NCI-H2171 treated with DMSO at 0.1 percent for 48 hours (cell line): Measurements from ENCODE around the gene DYNLT1.
"Not testable (repeated sequence)": the region's sequence is repeated elsewhere in the genome, so short reads cannot be mapped to it uniquely, and the experiment has no call there.

ENCODE experiments used
- DNase-seq: peaks from one replicate; lab custom pipeline; 2025; lab: John Stamatoyannopoulos, UW

The DYNLT1 gene

DNA sequence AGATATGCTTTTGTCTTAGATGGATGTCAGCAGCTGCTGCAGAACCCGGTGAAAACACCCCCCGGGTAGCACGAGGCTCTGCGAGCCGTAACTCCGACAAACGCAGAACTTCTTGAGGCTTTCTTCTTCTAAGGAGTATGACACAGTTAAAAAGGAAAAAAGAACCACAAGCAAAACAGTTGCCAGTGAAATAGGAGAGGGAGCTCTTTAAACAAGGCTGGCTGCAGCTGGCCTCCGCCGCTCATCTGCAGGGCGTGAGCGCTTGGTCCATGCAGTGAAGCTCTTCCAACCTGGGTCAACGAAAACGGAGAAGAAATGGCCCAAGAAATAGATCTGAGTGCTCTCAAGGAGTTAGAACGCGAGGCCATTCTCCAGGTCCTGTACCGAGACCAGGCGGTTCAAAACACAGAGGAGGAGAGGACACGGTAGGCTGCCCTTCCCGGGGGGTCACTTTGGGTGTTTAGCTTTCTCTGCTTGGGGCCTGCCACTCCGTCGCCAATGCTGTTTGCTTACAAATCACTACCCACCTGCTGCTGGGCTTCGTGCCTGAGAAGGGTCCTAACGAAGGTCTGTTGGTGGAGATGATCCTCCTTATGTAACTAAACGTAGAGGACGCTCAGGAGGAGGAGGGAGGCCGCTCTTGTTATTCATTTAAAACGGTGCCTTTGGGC, 18.5 kb upstream of the DYNLT1 start:
- peak; percentile 74 for DNase-seq

DNA sequence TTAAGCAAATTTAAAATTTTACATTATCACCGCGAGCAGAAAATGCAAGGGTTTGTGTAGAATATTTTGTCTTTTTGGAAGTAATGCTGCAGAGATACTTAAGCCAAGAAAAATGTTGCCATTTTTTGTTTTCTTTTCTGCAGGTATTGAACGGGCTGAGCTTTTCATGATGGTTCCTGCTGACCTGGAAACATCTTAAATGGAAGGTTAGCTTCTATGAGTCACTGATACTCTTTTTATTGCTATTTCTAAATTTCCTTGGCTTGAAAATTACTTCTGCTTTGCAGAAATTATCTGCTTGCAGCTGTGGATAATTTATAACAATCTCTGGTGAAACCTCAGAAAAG, 18.0 kb upstream of the DYNLT1 start:
- no peak for DNase-seq

DNA sequence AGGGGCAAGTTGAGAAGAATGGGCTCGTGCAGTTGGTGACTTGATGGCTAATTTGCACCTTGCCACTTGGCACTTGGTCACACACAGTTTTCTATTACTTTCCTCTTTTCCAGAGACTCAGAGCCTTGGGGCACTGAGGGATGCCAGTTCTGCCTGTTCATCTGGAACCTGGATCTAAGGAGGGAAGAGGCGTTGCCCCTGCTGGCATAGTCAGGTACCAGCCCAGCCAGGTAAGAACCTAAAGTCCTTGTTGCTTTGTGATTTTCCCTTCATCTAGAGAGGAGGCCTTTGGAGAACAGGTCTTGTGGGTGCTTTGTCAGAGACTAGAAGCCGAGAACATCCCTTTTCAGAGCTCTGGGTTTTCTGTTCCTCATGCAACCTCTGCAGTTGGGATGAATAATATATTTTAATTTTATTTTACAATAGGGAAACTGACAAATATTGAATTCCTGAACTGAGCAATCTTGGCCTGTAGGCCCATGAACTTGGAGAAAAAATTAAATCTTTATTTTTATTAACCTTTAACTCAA, 16.7 kb upstream of the DYNLT1 start:
- DNase-seq = no peak

DNA sequence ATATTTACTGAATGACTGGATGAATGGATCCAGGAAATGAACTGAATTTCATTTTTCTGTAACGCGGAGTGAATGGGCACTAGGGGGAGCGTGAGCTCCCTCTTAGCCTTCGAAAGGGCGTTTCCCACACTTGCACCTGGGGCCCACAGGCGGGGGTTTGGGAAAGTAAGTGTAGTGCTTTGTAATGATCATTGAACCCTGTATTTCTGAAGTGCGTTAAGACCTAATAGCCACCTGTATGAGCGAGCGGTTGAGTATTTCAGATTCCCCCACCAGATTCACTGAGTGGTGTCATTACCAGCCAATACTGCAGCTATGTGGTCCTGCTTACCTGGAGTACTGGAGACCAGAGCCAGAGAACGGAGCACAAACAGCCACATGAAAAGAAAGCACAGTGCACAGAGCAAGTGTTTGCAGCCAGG, 15.8 kb upstream of the DYNLT1 start:
- DNase-seq = peak; percentile 53

DNA sequence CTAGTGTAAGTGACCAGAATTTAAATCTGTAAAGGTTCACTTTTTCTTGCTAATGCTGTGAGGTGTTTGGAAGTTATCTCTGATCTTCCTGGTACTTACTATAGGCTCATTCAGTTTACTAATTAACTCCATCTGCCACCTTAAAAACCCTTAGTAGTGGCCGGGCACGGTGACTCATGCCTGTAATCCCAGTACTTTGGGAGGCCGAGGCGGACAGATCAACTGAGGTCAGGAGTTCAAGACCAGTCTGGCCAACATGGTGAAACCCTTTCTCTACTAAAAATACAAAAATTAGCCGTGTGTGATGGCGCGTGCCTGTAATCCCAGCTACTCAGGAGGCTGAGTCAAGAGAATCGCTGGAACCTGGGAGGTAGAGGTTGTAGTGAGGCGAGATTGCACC, 12.4 kb upstream of the DYNLT1 start:
- not testable (repeated sequence) for DNase-seq

DNA sequence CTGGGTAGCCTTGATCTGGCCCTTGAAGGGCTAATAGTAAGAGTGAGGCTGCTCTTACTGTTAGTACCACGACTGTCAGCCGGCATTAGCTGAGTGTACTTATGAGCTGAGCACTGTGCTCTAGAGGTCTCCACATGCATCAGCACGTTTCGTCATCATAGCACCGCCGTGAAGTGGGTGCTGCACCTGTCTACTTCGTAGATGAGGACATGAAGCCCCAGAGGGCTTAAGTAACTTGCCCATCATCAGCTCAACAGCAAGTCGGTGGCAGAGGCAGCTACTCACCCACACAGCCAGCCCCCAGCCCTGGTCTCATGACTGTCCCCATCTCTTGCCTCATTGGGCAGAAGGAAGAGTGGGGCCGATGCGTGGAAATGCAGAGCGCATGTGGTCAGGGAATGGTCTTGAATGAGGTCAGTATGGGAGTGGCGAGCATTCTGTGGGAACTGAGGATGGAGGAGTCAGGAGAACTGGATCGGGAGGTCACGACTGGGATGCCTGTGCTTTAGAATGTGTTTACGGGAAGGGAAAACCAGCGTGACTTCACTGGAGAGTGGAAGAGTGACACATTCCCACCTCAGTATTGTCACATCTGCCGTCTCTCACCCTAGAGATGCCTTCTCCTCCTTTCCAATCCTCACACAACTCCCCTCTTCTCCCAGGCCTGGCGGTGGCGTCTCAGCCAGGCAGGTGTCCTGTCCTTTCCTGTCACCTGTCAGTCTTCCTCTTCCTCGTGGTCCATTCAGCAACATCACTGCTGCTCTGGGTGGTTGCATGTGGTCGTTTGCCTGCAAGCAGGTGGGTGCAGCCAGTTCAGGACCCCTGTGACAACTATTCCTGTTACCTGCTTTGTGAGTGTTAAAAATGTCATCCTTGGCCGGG, 11.3 kb upstream of the DYNLT1 start:
- DNase-seq = peak; percentile 46

DNA sequence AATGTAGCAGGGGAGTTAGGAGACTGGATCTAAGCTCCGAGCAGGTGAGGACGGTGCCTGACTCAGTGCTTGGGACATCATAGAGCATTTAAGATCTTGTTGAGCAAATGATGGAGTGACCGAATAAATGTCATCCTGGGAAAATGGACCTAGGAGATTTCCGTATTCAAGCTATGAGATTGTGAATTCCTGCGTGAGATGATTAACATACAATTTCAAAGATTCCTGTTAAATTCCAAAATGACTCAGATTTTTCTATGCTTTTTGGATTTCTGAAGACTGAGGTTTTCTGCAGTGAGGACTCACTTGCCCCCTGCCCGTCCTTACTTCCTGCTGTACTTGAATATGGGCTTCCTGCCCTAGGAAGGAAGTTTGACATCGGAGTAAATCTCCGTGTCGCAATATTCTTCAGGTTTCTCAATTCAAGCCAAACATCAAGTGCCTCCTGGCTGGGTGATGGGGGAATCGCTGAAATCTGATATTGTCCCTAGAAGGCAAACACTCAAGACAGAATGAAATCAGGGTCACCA, 10.5 kb upstream of the DYNLT1 start:
- peak; percentile 46 for DNase-seq

DNA sequence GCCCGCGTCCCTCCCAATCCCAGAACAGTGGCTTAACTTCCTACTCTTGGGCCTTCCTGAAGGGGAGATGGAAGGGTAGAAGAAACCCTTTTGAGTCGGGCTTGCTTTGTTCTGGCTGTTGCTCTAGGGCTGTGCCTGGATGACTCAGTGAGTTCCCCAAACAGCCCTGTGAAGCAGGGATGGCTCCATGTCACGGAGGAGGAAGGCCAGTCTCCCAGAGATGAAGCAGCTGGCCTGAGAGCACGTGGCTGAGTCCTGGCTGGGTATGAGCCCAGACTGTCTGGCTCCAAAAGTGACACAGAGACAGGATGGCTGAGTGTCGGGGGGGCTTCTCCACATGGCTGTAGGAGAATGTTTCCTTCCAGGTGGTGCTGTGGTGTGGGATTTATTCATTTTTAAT, 10.0 kb upstream of the DYNLT1 start:
- peak; percentile 45 for DNase-seq

DNA sequence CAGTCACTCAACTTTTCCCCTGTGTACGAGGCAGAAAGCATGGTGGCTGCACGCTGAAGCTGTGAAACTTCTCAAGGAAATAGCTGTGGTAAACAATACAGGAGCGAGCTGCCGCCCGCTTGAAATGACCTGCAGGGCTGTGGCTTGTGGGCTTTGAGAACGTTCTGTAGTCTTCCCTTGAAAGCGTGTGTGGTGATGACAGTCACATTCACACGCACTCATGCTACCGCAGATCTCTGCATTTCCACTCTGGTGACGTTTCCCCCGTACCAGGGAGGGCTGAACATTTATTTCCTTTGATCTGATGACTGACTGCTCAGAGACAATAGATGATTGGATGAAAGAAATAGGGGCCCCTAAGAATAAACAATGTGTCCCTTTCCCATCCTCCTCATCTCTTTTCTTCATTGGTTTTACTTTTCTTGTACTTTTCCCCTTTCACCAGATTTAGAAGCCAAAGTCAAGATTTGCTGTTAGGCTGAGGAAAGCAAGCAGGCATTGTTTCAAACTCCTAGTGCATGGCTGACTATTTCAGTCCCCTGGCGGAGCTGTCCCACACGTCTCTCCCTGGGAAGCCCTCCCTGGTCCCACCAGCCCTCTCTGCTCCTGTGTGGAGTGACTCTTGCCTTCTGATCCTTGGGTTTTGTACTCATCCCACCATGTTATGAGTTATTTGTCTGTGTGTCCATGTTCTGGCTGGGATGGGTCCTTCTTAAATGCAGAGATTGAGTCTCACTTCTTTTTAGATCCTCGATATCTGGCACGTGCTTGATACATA, 9.2 kb upstream of the DYNLT1 start:
- no peak for DNase-seq

DNA sequence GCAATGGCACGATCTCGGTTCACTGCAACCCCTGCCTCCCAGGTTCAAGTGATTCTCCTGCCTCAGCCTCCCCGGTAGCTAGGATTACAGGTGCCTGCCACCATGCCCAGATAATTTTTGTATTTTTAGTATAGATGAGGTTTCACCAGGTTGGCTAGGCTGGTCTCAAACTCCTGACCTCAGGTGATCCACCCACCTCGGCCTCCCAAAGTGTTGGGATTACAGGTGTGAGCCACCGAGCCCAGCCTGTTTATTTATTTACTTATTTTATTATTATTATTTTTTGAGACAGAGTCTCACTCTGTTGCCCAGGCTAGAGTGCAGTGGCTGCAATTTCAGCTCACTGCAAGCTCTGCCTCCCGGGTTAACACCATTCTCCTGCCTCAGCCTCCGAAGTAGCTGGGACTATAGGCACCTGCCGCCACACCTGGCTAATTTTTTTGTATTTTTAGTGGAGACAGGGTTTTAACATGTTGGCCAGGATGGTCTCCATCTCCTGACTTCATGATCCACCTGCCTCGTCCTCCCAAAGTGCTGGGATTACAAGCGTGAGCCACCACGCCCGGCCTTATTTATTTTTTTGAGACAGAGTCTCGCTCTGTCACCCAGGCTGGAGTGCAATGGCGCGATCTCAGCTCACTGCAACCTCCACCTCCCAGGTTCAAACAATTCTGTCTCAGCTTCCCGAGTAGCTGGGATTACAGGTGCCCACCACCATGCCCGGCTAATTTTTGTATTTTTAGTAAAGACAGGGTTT, 7.6 kb upstream of the DYNLT1 start:
- not testable (repeated sequence) for DNase-seq

DNA sequence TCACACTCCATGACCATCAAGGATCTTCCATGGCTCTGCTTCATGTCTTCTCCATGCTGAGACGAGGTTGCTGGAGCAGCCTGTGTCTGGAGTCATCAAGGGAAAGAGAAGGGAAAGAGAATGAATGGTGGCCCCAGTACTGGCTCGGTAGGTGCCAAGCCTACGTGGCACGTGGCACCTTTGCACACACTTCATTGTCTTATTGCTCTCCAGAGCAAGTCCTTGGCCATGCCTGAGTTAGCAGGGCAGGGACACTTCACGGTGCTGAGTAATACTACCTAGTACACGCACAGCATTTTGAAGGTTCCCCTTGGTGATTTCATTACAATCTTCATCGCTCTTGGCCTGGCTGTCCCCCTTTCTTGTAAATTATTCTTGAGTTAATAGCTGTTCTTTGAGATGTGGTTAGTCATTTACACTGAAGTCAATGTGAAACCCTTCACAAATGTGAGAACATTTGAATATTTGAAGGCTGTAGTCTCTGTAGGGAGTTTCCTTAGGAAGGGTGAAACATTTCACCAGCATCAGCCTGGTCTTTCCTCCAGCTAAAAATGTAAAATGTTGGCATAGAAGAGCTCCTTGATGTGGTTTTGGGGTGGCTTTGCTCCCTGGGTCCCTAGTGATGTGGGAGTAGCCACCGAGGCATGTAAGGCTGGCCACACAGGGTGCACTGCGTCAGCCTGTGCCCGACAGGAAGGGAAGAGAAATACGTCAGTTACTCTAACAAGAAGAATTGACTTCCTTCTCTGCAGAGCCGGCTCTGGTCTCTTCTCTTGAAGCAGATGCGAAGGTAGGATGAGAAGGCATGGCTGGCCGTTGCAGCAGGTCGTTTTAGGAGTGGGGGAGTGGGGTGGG, 5.0 kb upstream of the DYNLT1 start, which contains the start of gene SYTL3:
TSS of gene SYTL3 (plus strand) at position 766 of the 855 bp plus-strand sequence. CDS start 13,215 bp downstream, outside the sequence.
- no peak for DNase-seq

DNA sequence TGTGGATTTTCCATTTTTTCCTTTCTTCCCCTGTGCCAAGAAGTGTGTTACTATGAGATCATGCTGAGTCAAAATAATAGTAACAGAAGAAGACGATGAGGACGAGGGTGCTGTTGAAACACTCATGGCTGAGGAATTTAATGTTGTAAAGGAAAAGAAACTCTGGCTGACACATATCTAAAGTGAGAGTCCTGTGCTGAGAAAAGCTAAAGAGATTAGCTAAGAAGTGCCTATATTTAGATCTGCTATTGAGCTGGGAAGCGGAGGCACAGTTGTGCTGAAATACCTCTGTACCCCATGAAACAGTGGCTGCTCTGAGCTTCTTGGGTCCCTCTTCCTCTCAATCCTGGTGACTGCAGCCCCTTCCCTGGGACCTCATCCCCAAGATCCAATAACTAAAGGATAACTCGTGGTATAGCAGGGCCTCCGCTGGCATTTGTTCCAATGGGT, 4.2 kb upstream of the DYNLT1 start:
- DNase-seq = no peak

DNA sequence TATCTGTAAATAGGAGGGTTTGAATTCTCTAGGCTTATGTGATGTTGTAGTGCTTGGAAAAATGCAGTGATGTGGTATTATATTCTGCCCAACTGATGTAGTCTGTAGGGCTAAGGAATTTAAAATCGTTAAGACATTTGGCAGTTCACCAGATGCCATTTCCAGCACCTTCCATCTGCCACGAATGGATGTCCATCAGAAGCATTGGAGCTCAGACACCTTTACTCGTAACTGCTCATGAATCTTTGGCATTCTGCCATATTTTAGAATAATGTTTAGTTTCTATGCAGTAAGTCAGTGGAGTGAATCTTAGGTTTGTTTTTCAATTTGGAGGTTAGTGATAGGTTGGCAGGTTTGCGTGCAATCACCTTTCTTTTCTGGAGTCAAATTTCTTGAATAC, 3.0 kb upstream of the DYNLT1 start:
- peak; percentile 38 for DNase-seq

DNA sequence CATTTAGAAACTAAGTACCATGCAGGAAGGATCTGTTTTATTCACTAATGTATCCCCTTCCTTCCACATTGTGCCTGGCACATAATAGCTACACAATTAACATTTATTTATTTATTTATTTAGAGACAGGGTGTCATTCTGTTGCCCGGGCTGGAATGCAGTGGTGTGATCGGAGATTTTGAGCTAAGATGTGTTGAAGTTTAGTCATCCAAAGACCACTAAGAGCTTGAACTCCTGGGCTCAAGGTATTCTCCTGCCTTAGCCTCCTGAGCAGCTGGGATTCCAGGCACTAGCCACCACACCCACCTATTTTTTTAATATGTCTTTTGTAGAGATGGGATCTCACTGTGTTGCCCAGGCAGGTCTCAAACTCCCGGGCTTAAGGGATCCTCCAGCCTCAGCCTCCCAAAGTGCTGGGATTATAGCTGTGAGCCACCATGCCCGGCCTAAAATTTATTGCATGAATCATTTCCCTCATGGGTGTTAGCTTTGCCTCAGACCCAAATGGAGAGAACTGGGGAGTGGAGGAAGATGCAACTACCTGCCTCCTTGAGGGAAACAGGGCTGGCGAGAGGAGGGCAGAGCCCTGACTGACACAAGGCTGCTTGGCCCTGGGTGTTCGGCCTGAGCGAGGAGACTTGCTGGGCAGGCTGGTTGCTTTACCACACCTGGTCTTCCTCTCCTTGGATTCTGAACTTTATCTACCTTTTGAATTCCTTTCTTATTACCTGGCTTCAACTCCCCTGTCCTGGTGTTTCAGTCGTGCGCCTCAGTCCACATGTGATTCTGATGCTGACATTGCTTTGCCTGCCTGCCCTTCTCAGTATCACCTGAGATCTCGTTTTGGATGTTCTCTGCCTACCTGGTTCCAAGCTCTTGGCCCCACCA, 1.7 kb upstream of the DYNLT1 start:
- DNase-seq = no peak

DNA sequence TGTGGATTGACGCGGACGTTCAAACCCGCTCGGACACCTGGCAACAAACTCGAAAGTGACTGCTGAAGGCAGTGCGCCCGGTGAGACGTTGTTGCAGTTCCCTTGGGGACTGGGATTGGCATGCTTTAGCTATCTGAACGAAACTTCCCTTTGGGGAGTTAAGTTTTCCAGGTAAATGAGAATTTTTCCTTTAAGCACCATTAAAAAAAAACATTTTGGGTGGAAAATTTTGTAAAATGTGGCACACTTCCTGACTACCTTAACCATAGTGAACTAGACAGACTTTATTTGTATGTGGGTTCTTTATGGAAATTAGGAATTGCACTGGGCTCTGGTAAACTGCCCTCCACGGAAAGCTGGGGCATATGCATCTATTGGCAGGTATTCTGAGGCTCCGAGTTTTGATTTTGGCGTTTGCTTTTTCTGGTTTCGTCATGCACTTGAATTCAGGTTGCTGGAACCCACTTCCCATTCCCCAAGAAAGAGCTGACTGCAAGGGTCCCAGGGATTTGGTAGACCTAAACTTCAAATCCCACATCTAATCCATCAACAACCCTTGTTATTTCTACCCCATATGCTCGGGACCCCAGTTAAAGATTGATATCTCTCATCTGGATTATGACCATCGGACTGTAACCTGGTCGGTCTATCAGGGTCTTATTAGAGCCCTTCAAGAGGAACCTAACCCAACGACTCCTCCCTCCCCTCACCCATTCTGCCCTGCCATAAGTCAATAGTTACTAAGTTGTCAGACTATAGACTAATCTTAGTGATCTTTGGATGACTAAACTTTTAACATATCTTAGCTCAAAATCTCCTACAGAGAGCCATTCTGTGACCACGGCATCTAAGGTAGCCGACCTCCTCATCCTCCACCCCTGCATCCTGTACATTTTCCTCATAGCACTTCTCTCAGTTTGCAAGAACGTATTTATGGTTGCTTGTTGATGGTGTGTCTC, 800 bp upstream of the DYNLT1 start:
- DNase-seq = no peak

DNA sequence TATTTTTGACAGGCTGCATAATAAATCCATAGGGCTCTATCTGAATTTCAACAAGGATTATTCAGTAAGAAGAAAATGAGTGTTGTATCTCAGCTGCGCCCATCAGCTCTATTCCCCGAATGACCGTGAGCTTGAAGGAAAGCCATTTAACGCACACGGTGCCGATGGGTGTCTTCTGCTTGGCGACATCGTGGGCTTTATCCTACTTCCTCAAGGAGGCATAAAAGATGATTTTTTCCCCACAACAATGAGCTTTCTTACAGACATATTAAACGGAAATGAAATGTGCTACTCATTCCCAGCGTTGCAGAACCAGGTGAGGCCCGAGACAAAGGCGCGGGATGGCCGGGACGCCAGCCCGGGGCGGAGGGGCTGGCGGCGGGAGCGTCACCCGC, 710 bp downstream of the DYNLT1 start:
- DNase-seq = no peak

DNA sequence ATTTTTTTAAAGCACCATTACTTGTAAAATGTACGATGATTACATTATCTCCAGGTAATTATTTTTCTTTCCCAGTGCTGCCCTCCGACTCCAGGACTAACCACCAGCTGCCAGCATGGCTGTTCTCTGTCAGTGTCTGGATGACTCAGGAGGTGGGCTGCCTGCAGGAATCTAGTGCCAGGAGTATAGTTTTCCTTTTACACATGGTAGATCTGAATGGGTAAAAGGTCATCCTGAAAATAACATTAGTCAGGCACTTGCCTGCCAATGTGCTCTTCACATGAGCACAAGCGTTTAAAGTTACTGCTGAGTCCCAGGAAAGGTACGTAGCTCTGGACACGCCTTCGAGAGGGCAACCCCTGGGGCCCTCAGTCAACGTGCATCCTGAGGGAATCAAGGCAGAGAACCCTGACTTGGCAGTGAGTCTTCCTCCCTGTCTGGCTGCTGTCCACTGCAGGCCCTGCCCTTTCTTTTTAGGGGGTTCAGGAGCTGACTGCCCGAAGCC, 2.4 kb downstream of the DYNLT1 start:
- DNase-seq = no peak

DNA sequence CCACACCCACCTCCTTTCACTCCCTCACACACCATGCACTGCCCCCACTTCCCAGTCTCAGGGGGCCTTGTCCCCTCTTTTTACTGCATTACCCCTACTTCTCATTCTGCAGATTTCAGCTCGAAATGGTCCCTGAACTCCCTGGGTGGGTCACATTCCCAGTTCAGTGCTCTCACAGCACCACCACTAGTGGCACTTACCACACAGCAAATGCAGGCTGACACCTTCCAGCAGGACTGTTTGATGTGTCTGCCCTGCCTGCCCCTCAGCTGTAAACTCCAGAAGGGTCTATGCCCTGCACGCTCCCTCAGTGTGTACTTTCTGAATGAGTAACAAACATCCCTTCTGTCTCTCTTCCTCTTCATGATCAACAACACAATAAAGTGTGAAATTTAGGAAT, 4.0 kb downstream of the DYNLT1 start:
- DNase-seq = no peak
